Panc1 (cell line): ENCODE results near the gene RAD51D. TPM values are rescaled to one million over a fixed set of nuclear protein-coding genes. Genes with fewer than 3 reads are reported as not detected.

Source experiments
- ATAC-seq: fragments of 200-7000 bp; cut with Tn5 transposase; 2 replicates; pipeline ENCODE4 v1.9.1; 2020; ENCODE audit warnings: mild to moderate bottlenecking, moderate library complexity
- BruUV-seq: library from RNA; stranded (reverse); fragments of 400-500 nt; replicated peaks from 2 replicates; lab custom pipeline; 2021; lab: Mats Ljungman, UMichigan
- CTCF ChIA-PET: fragments of 300-600 bp; sonication (Branson Sonifier 250); formaldehyde crosslinking; loops from one replicate; lab custom pipeline; 2022; ENCODE audit warnings: antibody characterized with exemption; lab: Charles Lee
- POLR2A ChIA-PET: fragments of 300-600 bp; sonication (Branson Sonifier 250); formaldehyde crosslinking; loops from one replicate; lab custom pipeline; 2022; ENCODE audit warnings: antibody characterized with exemption; lab: Charles Lee
- DNase-seq: peaks from one replicate; pipeline ENCODE4 v3.0.0-alpha.2; 2010; ENCODE audit warnings: low read depth, low spot score
- H3K27ac ChIP-seq: 2 replicates; pipeline ENCODE4 v1.5.1; 2011; ENCODE audit warnings: mild to moderate bottlenecking, low read length, inconsistent platforms
- H3K27me3 ChIP-seq: fragments of 200-500 bp; sonication (Bioruptor generic); 2 replicates; pipeline ENCODE4 v1.6.0; 2014; ENCODE audit warnings: low read length, inconsistent platforms; ENCODE audit not compliant: control insufficient read depth, insufficient read depth
- H3K36me3 ChIP-seq: fragments of 200-500 bp; sonication (Bioruptor generic); 2 replicates; pipeline ENCODE4 v1.5.1; 2014; ENCODE audit warnings: inconsistent platforms, mild to moderate bottlenecking, low read length, moderate library complexity; ENCODE audit not compliant: control insufficient read depth, insufficient read depth
- H3K4me1 ChIP-seq: 2 replicates; pipeline ENCODE4 v1.5.1; 2011; ENCODE audit warnings: inconsistent platforms, mild to moderate bottlenecking, low read length, moderate library complexity; ENCODE audit not compliant: control insufficient read depth, insufficient read depth
- H3K4me3 ChIP-seq, 2 experiments: 2 replicates each; pipeline ENCODE4 v1.5.1; 2011 to 2012; ENCODE audit warnings: low read depth in 2 of 2, low read length in 2 of 2, mild to moderate bottlenecking in 2 of 2, inconsistent platforms in 1 of 2, moderate library complexity in 1 of 2
- H3K9me3 ChIP-seq: fragments of 200-500 bp; sonication (Bioruptor generic); 2 replicates; pipeline ENCODE4 v1.5.1; 2014; ENCODE audit warnings: low read depth, mild to moderate bottlenecking, inconsistent platforms, low read length, moderate library complexity; ENCODE audit not compliant: control insufficient read depth, insufficient read depth
- POLR2AphosphoS5 ChIP-seq: IDR thresholded peaks from 2 replicates; pipeline ENCODE4 v1.6.1; 2012; ENCODE audit warnings: mild to moderate bottlenecking, low read depth, low read length, moderate library complexity
- SIN3A ChIP-seq: IDR thresholded peaks from 2 replicates; pipeline ENCODE4 v1.6.1; 2012; ENCODE audit warnings: low read depth, mild to moderate bottlenecking, low read length, moderate library complexity, borderline replicate concordance; ENCODE audit not compliant: insufficient read depth
- TCF7L2 ChIP-seq: IDR thresholded peaks from 2 replicates; pipeline ENCODE4 v1.6.1; 2011; ENCODE audit warnings: mild to moderate bottlenecking, low read depth, low read length, inconsistent platforms
- in situ Hi-C: cut with HindIII; loops from 2 replicates; pipeline ENCODE4 v1.10.0; 2016; ENCODE audit warnings: low sequenced_read_pairs, low pct_unique_long_range_greater_than_20kb
- intact Hi-C: fragments of 100-400 bp; cut with micrococcal nuclease; formaldehyde crosslinking; loops from one replicate; pipeline ENCODE4 v1.10.0; 2022; ENCODE audit not compliant: unreplicated experiment
- total RNA-seq: library from RNA; stranded (reverse); gene quantifications from one replicate; pipeline ENCODE4 v1.2.1, GENCODE V29; 2021; ENCODE audit not compliant: unreplicated experiment
- TF ChIP-seq, protein P1 (sequence below): fragments of 450-650 bp; IDR thresholded peaks from 2 replicates; pipeline ENCODE4 v1.5.1; 2017; ENCODE audit warnings: mild to moderate bottlenecking
- TF ChIP-seq, protein P2 (sequence below), 2 experiments: IDR thresholded peaks; 2 replicates each; pipeline ENCODE4 v1.6.1; 2011 to 2012; ENCODE audit warnings: low read depth in 2 of 2, control low read depth in 1 of 2, low read length in 1 of 2, mild to moderate bottlenecking in 1 of 2, moderate library complexity in 1 of 2; ENCODE audit not compliant: insufficient read depth in 1 of 2

Gene RAD51D
- total RNA-seq, 1 experiment from 2014 or later: 25.9 TPM

DNA sequence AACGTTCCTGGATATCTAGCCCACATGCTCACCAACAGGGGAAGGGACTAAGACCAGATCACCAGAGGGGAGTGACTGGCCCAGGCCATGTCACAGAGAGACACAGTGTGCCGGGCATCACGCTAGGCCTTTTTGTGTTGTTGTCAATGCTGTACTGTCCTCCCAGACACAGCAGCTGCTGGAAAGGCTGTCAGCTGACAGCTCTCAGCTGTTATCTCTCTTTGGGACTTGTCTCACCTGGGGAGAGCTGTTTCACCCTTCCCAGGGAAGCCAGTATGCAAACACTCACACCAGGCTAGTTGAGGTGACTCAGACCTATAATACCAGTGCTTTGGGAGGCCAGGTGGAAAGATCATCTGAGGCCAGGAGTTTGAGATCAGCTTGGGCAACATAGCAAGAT, 47.4 kb upstream of the RAD51D start:
- 0 out of 2 replicates have a peak, but pooled peaks cover 3% of the 10 kb centered on the region for H3K27me3 ChIP-seq
- no peak overlapping the region for H3K27ac ChIP-seq
- ATAC-seq (no peak), DNase-seq (no peak)
- BruUV-seq: no TSS peak
- H3K4me1 ChIP-seq: no peaks in the 10 kb centered on the region
- H3K4me3 ChIP-seq: no peak overlapping the region
- in situ Hi-C loops (no loop called here), intact Hi-C loops (no loop called here)
- TF ChIP-seq, protein P1, sequence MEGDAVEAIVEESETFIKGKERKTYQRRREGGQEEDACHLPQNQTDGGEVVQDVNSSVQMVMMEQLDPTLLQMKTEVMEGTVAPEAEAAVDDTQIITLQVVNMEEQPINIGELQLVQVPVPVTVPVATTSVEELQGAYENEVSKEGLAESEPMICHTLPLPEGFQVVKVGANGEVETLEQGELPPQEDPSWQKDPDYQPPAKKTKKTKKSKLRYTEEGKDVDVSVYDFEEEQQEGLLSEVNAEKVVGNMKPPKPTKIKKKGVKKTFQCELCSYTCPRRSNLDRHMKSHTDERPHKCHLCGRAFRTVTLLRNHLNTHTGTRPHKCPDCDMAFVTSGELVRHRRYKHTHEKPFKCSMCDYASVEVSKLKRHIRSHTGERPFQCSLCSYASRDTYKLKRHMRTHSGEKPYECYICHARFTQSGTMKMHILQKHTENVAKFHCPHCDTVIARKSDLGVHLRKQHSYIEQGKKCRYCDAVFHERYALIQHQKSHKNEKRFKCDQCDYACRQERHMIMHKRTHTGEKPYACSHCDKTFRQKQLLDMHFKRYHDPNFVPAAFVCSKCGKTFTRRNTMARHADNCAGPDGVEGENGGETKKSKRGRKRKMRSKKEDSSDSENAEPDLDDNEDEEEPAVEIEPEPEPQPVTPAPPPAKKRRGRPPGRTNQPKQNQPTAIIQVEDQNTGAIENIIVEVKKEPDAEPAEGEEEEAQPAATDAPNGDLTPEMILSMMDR: no peak
- TF ChIP-seq SIN3A (no peak), TCF7L2 (no peak), POLR2AphosphoS5 (no peak)
- TF ChIP-seq, protein P2, sequence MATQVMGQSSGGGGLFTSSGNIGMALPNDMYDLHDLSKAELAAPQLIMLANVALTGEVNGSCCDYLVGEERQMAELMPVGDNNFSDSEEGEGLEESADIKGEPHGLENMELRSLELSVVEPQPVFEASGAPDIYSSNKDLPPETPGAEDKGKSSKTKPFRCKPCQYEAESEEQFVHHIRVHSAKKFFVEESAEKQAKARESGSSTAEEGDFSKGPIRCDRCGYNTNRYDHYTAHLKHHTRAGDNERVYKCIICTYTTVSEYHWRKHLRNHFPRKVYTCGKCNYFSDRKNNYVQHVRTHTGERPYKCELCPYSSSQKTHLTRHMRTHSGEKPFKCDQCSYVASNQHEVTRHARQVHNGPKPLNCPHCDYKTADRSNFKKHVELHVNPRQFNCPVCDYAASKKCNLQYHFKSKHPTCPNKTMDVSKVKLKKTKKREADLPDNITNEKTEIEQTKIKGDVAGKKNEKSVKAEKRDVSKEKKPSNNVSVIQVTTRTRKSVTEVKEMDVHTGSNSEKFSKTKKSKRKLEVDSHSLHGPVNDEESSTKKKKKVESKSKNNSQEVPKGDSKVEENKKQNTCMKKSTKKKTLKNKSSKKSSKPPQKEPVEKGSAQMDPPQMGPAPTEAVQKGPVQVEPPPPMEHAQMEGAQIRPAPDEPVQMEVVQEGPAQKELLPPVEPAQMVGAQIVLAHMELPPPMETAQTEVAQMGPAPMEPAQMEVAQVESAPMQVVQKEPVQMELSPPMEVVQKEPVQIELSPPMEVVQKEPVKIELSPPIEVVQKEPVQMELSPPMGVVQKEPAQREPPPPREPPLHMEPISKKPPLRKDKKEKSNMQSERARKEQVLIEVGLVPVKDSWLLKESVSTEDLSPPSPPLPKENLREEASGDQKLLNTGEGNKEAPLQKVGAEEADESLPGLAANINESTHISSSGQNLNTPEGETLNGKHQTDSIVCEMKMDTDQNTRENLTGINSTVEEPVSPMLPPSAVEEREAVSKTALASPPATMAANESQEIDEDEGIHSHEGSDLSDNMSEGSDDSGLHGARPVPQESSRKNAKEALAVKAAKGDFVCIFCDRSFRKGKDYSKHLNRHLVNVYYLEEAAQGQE (IDR thresholded peaks at IDR 0.05; ENCODE audit: insufficient read depth in 1 of 2, low read depth in 2 of 2, low read length in 1 of 2): no peak
- CTCF ChIA-PET: no interaction called here
- POLR2A ChIA-PET: interaction anchor here (0.6 kb wide), 2 partner anchors 24 to 139 kb away, joined by 3 to 10 read pairs; no protein-coding TSS in a partner anchor
- H3K9me3 ChIP-seq: no peaks in the 10 kb centered on the region
- no peaks in the 10 kb centered on the region for H3K36me3 ChIP-seq

DNA sequence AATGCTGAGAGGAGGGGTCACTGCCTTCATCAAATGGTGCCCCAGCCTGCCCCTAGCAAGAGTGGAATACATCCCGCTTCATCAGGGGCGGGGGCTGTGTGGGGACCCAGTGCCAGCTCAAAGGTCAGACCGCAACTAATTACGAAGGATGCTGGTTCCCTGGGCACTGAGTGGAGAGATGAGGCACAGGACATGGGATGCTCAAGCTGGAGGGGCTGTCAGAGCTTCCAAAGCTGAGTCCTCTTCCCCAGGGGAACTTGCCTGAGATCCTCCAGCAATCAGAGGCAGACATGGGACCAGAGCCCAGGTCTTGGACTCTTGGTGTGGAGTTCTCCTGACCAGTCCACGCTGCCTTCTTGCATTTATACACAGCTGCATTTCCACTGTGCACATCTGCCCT, 46.9 kb upstream of the RAD51D start:
- Histone ChIP-seq H3K36me3 (no peaks in the 10 kb centered on the region), H3K27me3 (0 out of 2 replicates have a peak, but pooled peaks cover 3% of the 10 kb centered on the region), H3K4me3 (no peak overlapping the region), H3K4me1 (no peaks in the 10 kb centered on the region), H3K27ac (no peak overlapping the region), H3K9me3 (no peaks in the 10 kb centered on the region)
- DNase-seq: no peak
- POLR2A ChIA-PET: interaction anchor here (0.7 kb wide), 1 partner anchor 48 kb away, joined by 8 read pairs; no protein-coding TSS in a partner anchor
- TF ChIP-seq POLR2AphosphoS5 (no peak), SIN3A (no peak), TCF7L2 (no peak)
- TF ChIP-seq, protein P2 (IDR thresholded peaks at IDR 0.05; ENCODE audit: insufficient read depth in 1 of 2, low read depth in 2 of 2, low read length in 1 of 2): no peak
- TF ChIP-seq, protein P1: no peak
- BruUV-seq: no TSS peak
- in situ Hi-C loops (no loop called here), intact Hi-C loops (no loop called here)
- no peak for ATAC-seq
- CTCF ChIA-PET: no interaction called here
